ENCODE results near the gene NHEJ1. TPM values are rescaled to one million over a fixed set of nuclear protein-coding genes. Genes with fewer than 3 reads are reported as not detected.

NHEJ1 gene
- polyA plus RNA-seq, 3 donors, result 12.6 to 20.9 (median 20.3) TPM

DNA sequence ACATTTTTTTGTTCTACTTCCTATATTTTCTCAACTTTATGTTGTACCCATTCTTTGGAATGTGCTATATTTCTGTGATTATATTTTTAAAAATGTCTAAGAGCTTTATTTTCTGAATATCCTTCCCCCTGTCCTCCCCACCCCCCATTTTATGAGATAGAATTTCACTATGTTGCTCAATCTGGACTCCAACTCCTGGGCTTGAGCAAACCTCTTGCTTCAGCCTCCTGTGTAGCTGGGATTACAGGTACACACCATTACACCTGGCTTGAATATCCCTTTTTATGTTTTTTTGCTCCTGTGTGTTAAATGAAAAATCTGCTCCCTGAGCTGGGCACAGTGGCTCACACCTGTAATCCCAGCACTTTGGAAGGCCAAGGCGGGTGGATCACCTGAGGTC, 36.8 kb upstream of the NHEJ1 start:
- no peaks in the 10 kb centered on the region for H4K20me1 ChIP-seq (ENCODE audit: insufficient read depth, low read length)
- H3K4me3 ChIP-seq (replicated peaks in 1 of 3; ENCODE audit: low read depth in 2 of 3, low read length in 3 of 3), result no peak overlapping the region
- H3K27ac ChIP-seq (ENCODE audit: low read depth in 1 of 2, low read length in 2 of 2), result no peak overlapping the region
- Mint-ChIP-seq H3K27ac (no peak overlapping the region), H3K36me3 (no peaks in the 10 kb centered on the region), H3K27me3 (ENCODE audit: low read depth in 3 of 3) (peaks cover 2 to 19% (median 14%) of the 10 kb centered on the region in 3 donors), H3K4me1 (no peaks in the 10 kb centered on the region), H3K4me3 (no peak overlapping the region), H3K9me3 (peaks cover 0 to 3% (median 0%) of the 10 kb centered on the region in 7 donors)
- H3K36me3 ChIP-seq (replicated peaks in 1 of 2; ENCODE audit: control insufficient read depth in 1 of 2, insufficient read depth in 2 of 2, low read length in 2 of 2), result no peaks in the 10 kb centered on the region
- H3K4me1 ChIP-seq (ENCODE audit: control insufficient read depth in 1 of 2, insufficient read depth in 2 of 2, low read length in 2 of 2), result no peaks in the 10 kb centered on the region
- TF ChIP-seq, protein P1, sequence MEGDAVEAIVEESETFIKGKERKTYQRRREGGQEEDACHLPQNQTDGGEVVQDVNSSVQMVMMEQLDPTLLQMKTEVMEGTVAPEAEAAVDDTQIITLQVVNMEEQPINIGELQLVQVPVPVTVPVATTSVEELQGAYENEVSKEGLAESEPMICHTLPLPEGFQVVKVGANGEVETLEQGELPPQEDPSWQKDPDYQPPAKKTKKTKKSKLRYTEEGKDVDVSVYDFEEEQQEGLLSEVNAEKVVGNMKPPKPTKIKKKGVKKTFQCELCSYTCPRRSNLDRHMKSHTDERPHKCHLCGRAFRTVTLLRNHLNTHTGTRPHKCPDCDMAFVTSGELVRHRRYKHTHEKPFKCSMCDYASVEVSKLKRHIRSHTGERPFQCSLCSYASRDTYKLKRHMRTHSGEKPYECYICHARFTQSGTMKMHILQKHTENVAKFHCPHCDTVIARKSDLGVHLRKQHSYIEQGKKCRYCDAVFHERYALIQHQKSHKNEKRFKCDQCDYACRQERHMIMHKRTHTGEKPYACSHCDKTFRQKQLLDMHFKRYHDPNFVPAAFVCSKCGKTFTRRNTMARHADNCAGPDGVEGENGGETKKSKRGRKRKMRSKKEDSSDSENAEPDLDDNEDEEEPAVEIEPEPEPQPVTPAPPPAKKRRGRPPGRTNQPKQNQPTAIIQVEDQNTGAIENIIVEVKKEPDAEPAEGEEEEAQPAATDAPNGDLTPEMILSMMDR (IDR thresholded peaks at IDR 0.05), result no peak
- H3K9me3 ChIP-seq (replicated peaks in 1 of 2; ENCODE audit: control insufficient read depth in 1 of 2, insufficient read depth in 1 of 2, low read length in 2 of 2), result no peaks in the 10 kb centered on the region
- intact Hi-C loops (cut with micrococcal nuclease), result no loop called here
- no peak overlapping the region for H3K4me2 ChIP-seq (replicated peaks; ENCODE audit: extremely low read depth, low read length, poor library complexity, severe bottlenecking)
- WGBS (ENCODE audit: insufficient coverage), result 100% methylated on average over 1 of the region's 1 CpG
- DNase-seq, result no peak
- no peaks in the 10 kb centered on the region for H3K27me3 ChIP-seq (ENCODE audit: control insufficient read depth in 2 of 2, insufficient read depth in 2 of 2, low read length in 2 of 2)
- H2AFZ ChIP-seq (ENCODE audit: insufficient read depth, low read depth, low read length, poor library complexity, severe bottlenecking), result no peak overlapping the region
- H3K79me2 ChIP-seq (ENCODE audit: insufficient read depth, low read length), result no peaks in the 10 kb centered on the region
- no peak overlapping the region for H3K9ac ChIP-seq (ENCODE audit: insufficient read depth, low read length, poor library complexity, severe bottlenecking)

DNA sequence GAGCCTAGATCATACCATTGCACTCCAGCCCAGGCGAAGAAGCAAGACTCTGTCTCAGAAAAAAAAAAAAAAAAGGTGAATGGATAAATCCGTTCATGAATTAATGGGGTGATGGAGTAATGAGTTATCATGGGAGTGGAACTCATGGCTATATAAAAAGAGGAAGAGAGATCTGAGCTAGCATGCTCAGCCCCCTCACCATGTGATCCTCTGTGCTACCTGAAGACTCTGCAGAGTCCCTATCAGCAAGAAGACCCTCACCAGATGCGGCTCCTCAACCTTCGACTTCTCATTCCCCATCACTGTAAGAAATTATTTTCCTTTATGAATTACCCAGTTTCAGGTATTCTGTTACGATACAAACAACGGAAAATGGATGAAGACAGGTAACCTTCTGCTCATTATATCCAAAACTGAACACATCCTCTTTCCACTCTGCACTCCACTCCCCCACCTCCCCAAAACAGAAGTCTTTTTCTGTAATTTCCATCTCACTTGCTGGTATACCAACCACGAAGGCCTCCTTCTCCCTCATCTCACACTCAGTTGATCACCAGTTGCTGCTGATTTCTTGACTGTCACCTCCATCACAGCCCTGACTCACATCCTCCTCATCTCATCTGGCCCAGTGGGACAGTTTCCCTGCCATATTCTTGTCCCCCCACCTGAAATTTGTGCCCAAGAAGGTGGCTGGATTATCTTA, 26.3 kb upstream of the NHEJ1 start:
- no peak overlapping the region for H3K4me2 ChIP-seq (replicated peaks; ENCODE audit: extremely low read depth, low read length, poor library complexity, severe bottlenecking)
- Mint-ChIP-seq H3K27ac (no peak overlapping the region), H3K27me3 (ENCODE audit: low read depth in 3 of 3) (peaks cover 0 to 3% (median 0%) of the 10 kb centered on the region in 3 donors), H3K4me1 (peaks cover 13% of the 10 kb centered on the region), H3K36me3 (peaks cover 32 to 43% of the 10 kb centered on the region in 2 donors), H3K9me3 (peaks cover 0 to 2% (median 0%) of the 10 kb centered on the region in 7 donors), H3K4me3 (no peak overlapping the region)
- 94% methylated on average over 5 of the region's 7 CpGs for WGBS (ENCODE audit: insufficient coverage)
- H3K79me2 ChIP-seq (ENCODE audit: insufficient read depth, low read length), result peaks cover 6% of the 10 kb centered on the region
- H3K9ac ChIP-seq (ENCODE audit: insufficient read depth, low read length, poor library complexity, severe bottlenecking), result no peak overlapping the region
- H3K27me3 ChIP-seq (ENCODE audit: control insufficient read depth in 2 of 2, insufficient read depth in 2 of 2, low read length in 2 of 2), result no peaks in the 10 kb centered on the region
- H3K9me3 ChIP-seq (replicated peaks in 1 of 2; ENCODE audit: control insufficient read depth in 1 of 2, insufficient read depth in 1 of 2, low read length in 2 of 2), result no peaks in the 10 kb centered on the region
- no peak for DNase-seq
- H4K20me1 ChIP-seq (ENCODE audit: insufficient read depth, low read length), result peaks cover 23% of the 10 kb centered on the region
- intact Hi-C loops (cut with micrococcal nuclease), result no loop called here
- H3K36me3 ChIP-seq (replicated peaks in 1 of 2; ENCODE audit: control insufficient read depth in 1 of 2, insufficient read depth in 2 of 2, low read length in 2 of 2), result peaks cover 27 to 43% of the 10 kb centered on the region in 2 donors
- no peak overlapping the region for H3K4me3 ChIP-seq (replicated peaks in 1 of 3; ENCODE audit: low read depth in 2 of 3, low read length in 3 of 3)
- no peak overlapping the region for H3K27ac ChIP-seq (ENCODE audit: low read depth in 1 of 2, low read length in 2 of 2)
- H2AFZ ChIP-seq (ENCODE audit: insufficient read depth, low read depth, low read length, poor library complexity, severe bottlenecking), result no peak overlapping the region
- TF ChIP-seq, protein P1 (IDR thresholded peaks at IDR 0.05), result no peak
- peaks cover 10 to 11% of the 10 kb centered on the region in 2 donors for H3K4me1 ChIP-seq (ENCODE audit: control insufficient read depth in 1 of 2, insufficient read depth in 2 of 2, low read length in 2 of 2)
